Body of pancreas (tissue), 4 donors: ENCODE results near the gene CHTF8. TPM values are rescaled to one million over a fixed set of nuclear protein-coding genes. Genes with fewer than 3 reads are reported as not detected.

Experiments used
- ATAC-seq: fragments of 150-250 bp; one replicate; pipeline ENCODE4 v1.9.1; 2016
- DNase-seq, 4 donors: peaks; one replicate each; pipeline ENCODE4 v3.0.0-alpha.2; 2019
- H3K27ac ChIP-seq, 4 donors: fragments of 200-600 bp; sonication (generic); 1 replicate in 3 of 4; 2 replicates in 1 of 4; pipeline versions ENCODE4 v1.5.1 to v1.6.1; 2016 to 2019; ENCODE audit warnings: mild to moderate bottlenecking in 1 of 4, mixed read lengths in 1 of 4, moderate library complexity in 1 of 4
- H3K27me3 ChIP-seq, 2 donors: fragments of 200-600 bp; sonication (generic); one replicate each; pipeline ENCODE4 v1.6.0; 2016; ENCODE audit warnings: mild to moderate bottlenecking in 1 of 2
- H3K36me3 ChIP-seq, 2 donors: fragments of 200-600 bp; sonication (generic); replicated peaks in 1 of 2; 2 replicates each; pipeline ENCODE4 v1.5.1; 2016; ENCODE audit warnings: low read depth in 2 of 2; ENCODE audit not compliant: insufficient read depth in 1 of 2
- H3K4me1 ChIP-seq: fragments of 200-600 bp; sonication (generic); one replicate; pipeline ENCODE4 v1.6.0; 2016
- H3K4me3 ChIP-seq, 2 donors: fragments of 200-600 bp; sonication (generic); 1 replicate in 1 of 2; 2 replicates in 1 of 2; pipeline ENCODE4 v1.5.1; 2016 to 2019
- H3K9me3 ChIP-seq, 3 donors: fragments of 200-600 bp; sonication (generic); 1 replicate in 2 of 3; 2 replicates in 1 of 3; pipeline ENCODE4 v1.5.1; 2016
- CTCF ChIP-seq, 7 experiments: fragments of 450-650 bp in 4 of 7; fragments of 200-600 bp in 3 of 7; sonication (generic) in 3 of 7; IDR thresholded peaks; one replicate each; pipeline ENCODE4 v1.5.1; 2016 to 2019; ENCODE audit warnings: antibody characterized with exemption in 7 of 7
- POLR2A ChIP-seq, 3 donors: fragments of 450-650 bp; IDR thresholded peaks; one replicate each; pipeline ENCODE4 v1.6.1; 2016; ENCODE audit warnings: antibody characterized with exemption in 3 of 3, mild to moderate bottlenecking in 2 of 3
- WGBS, 2 donors: methylation state at CpG; one replicate each; pipeline ENCODE4 v1.1.5; 2017; 5-methylcytosine and 5-hydroxymethylcytosine counted together
- intact Hi-C: fragments of 100-400 bp; cut with DNase I; formaldehyde crosslinking; loops from one replicate; pipeline ENCODE4 v1.15.1; 2023
- total RNA-seq, 2 donors: library from RNA; depleted of rRNA; stranded (reverse); fragments of >200 nt; gene quantifications; one replicate each; pipeline ENCODE4 v1.1.0, GENCODE V29; 2016

CHTF8 gene
- total RNA-seq, 2 donors from 2014 or later: 35.3 to 39.4 TPM

- no peak for TF ChIP-seq POLR2A (IDR thresholded peaks at IDR 0.05)
- TF ChIP-seq CTCF (IDR thresholded peaks at IDR 0.05): no peak
- no peak overlapping the region for H3K4me3 ChIP-seq
- intact Hi-C loops: no loop called here
Measured at GRCh38 chr16:69084289-69084688, 48.1 kb downstream of the CHTF8 start.

GRCh38 chr16:69083306-69083941, 49.0 kb downstream of the CHTF8 start:
- Histone ChIP-seq H3K9me3 (no peaks in the 10 kb centered on the region), H3K36me3 (no peaks in the 10 kb centered on the region), H3K4me1 (no peaks in the 10 kb centered on the region), H3K27ac (no peak overlapping the region), H3K27me3 (no peaks in the 10 kb centered on the region), H3K4me3 (no peak overlapping the region)
- DNase-seq (peak in 1 of 4 donors; percentile 25), ATAC-seq (no peak)
- intact Hi-C loops: no loop called here
- 89 to 97% methylated on average over 9 to 16 of the region's 16 CpGs for WGBS, 2 donors
- TF ChIP-seq CTCF (IDR thresholded peaks at IDR 0.05) (peak in 1 of 7 experiments; percentile 23), POLR2A (IDR thresholded peaks at IDR 0.05) (no peak)

More at GRCh38 chr16:69084289-69084688, 48.1 kb downstream of the CHTF8 start:
- Histone ChIP-seq H3K4me1 (peaks cover 7% of the 10 kb centered on the region), H3K27ac (no peak overlapping the region), H3K9me3 (no peaks in the 10 kb centered on the region), H3K36me3 (no peaks in the 10 kb centered on the region), H3K27me3 (no peaks in the 10 kb centered on the region)
- 80 to 83% methylated on average over 2 of the region's 2 CpGs for WGBS, 2 donors
- ATAC-seq (no peak), DNase-seq (no peak)

GRCh38 chr16:69079697-69080096, 52.7 kb downstream of the CHTF8 start:
- TF ChIP-seq POLR2A (IDR thresholded peaks at IDR 0.05) (no peak), CTCF (IDR thresholded peaks at IDR 0.05) (no peak)
- 98% methylated on average over 2 of the region's 2 CpGs for WGBS, 2 donors
- intact Hi-C loops: no loop called here

GRCh38 chr16:69078073-69078472, 54.3 kb downstream of the CHTF8 start:
- no peak for TF ChIP-seq POLR2A (IDR thresholded peaks at IDR 0.05)
- TF ChIP-seq CTCF (IDR thresholded peaks at IDR 0.05): no peak
- 88 to 89% methylated on average over 7 of the region's 7 CpGs for WGBS, 2 donors
- no peaks in the 10 kb centered on the region for H3K36me3 ChIP-seq
- no peak for ATAC-seq
- no peak overlapping the region for H3K27ac ChIP-seq
- H3K27me3 ChIP-seq: no peaks in the 10 kb centered on the region
- no peaks in the 10 kb centered on the region for H3K4me1 ChIP-seq
- DNase-seq: no peak
- H3K4me3 ChIP-seq: no peak overlapping the region
- intact Hi-C loops: no loop called here
- no peaks in the 10 kb centered on the region for H3K9me3 ChIP-seq

More at GRCh38 chr16:69079697-69080096, 52.7 kb downstream of the CHTF8 start:
- H3K27me3 ChIP-seq: no peaks in the 10 kb centered on the region
- H3K4me3 ChIP-seq: no peak overlapping the region
- ATAC-seq (no peak), DNase-seq (no peak)
- no peaks in the 10 kb centered on the region for H3K36me3 ChIP-seq
- no peaks in the 10 kb centered on the region for H3K4me1 ChIP-seq
- no peak overlapping the region for H3K27ac ChIP-seq
- no peaks in the 10 kb centered on the region for H3K9me3 ChIP-seq

- TF ChIP-seq POLR2A (IDR thresholded peaks at IDR 0.05) (no peak), CTCF (IDR thresholded peaks at IDR 0.05) (no peak)
- H3K27me3 ChIP-seq: no peaks in the 10 kb centered on the region
- WGBS, 2 donors: 84 to 100% methylated on average over 4 of the region's 4 CpGs
- H3K27ac ChIP-seq: no peak overlapping the region
- DNase-seq (no peak), ATAC-seq (no peak)
- H3K4me1 ChIP-seq: no peaks in the 10 kb centered on the region
- H3K36me3 ChIP-seq: no peaks in the 10 kb centered on the region
- H3K4me3 ChIP-seq: no peak overlapping the region
- intact Hi-C loops: no loop called here
- no peaks in the 10 kb centered on the region for H3K9me3 ChIP-seq
Measured at GRCh38 chr16:69077251-69077650, 55.1 kb downstream of the CHTF8 start.
